Effector memory CD4-positive, alpha-beta T cell (primary cell): Measurements from ENCODE around the gene FAM72B.
"Not testable (repeated sequence)": the region's sequence is repeated elsewhere in the genome, so short reads cannot be mapped to it uniquely, and the experiment has no call there.

ENCODE experiments used
- DNase-seq, 3 donors: peaks; one replicate each; pipeline ENCODE4 v3.0.0-alpha.2; 2020
- H3K27ac ChIP-seq: 2 replicates; pipeline ENCODE4 v1.7.0; 2013; ENCODE audit warnings: mild to moderate bottlenecking, low read length, moderate library complexity; ENCODE audit not compliant: insufficient read depth, poor library complexity, severe bottlenecking
- H3K27me3 ChIP-seq: replicated peaks from 2 replicates; pipeline ENCODE4 v1.7.0; 2013; ENCODE audit warnings: mild to moderate bottlenecking, low read length; ENCODE audit not compliant: insufficient read depth, control insufficient read depth, poor library complexity, severe bottlenecking
- H3K36me3 ChIP-seq: 2 replicates; pipeline ENCODE4 v1.7.0; 2013; ENCODE audit warnings: mild to moderate bottlenecking, low read length, moderate library complexity; ENCODE audit not compliant: control insufficient read depth, insufficient read depth
- H3K4me1 ChIP-seq: 2 replicates; pipeline ENCODE4 v1.7.0; 2013; ENCODE audit warnings: low read length, mild to moderate bottlenecking; ENCODE audit not compliant: control insufficient read depth, insufficient read depth, poor library complexity, severe bottlenecking
- H3K4me3 ChIP-seq: 2 replicates; pipeline ENCODE4 v1.7.0; 2013; ENCODE audit warnings: low read length, low read depth, mild to moderate bottlenecking; ENCODE audit not compliant: insufficient read depth, poor library complexity, severe bottlenecking
- H3K9me3 ChIP-seq: 2 replicates; pipeline ENCODE4 v1.7.0; 2013; ENCODE audit warnings: mild to moderate bottlenecking, low read length, moderate library complexity; ENCODE audit not compliant: control insufficient read depth

Gene FAM72B

GRCh38 chr1:121154811-121155210 lies 29.3 kb downstream of the FAM72B start:
- not testable (repeated sequence) for H3K4me3 ChIP-seq, H3K36me3 ChIP-seq, H3K27me3 ChIP-seq, H3K4me1 ChIP-seq, H3K27ac ChIP-seq, DNase-seq, H3K9me3 ChIP-seq

- not testable (repeated sequence) for H3K9me3 ChIP-seq, H3K4me3 ChIP-seq, H3K27ac ChIP-seq, DNase-seq, H3K27me3 ChIP-seq, H3K4me1 ChIP-seq, H3K36me3 ChIP-seq
Measured at GRCh38 chr1:121152788-121153187, 31.4 kb downstream of the FAM72B start.

GRCh38 chr1:121151294-121151693 lies 32.8 kb downstream of the FAM72B start:
- not testable (repeated sequence) for H3K36me3 ChIP-seq, DNase-seq, H3K4me3 ChIP-seq, H3K4me1 ChIP-seq, H3K27me3 ChIP-seq, H3K9me3 ChIP-seq, H3K27ac ChIP-seq

GRCh38 chr1:121148489-121149190 lies 35.5 kb downstream of the FAM72B start:
- not testable (repeated sequence) for H3K27me3 ChIP-seq, H3K27ac ChIP-seq, H3K36me3 ChIP-seq, H3K9me3 ChIP-seq, DNase-seq, H3K4me1 ChIP-seq, H3K4me3 ChIP-seq

- DNase-seq, H3K4me3 ChIP-seq, H3K27ac ChIP-seq, H3K4me1 ChIP-seq, H3K9me3 ChIP-seq, H3K27me3 ChIP-seq, H3K36me3 ChIP-seq: not testable (repeated sequence)
Measured at GRCh38 chr1:121140393-121140792, 43.7 kb downstream of the FAM72B start.

- DNase-seq, H3K4me1 ChIP-seq, H3K4me3 ChIP-seq: not testable (repeated sequence)
Measured at GRCh38 chr1:121131494-121131893, 52.6 kb downstream of the FAM72B start.

GRCh38 chr1:121118480-121118824 lies 65.7 kb downstream of the FAM72B start:
- H3K9me3 ChIP-seq, H3K4me1 ChIP-seq, H3K27me3 ChIP-seq, DNase-seq, H3K27ac ChIP-seq, H3K4me3 ChIP-seq, H3K36me3 ChIP-seq: not testable (repeated sequence)

More at GRCh38 chr1:121131494-121131893, 52.6 kb downstream of the FAM72B start:
- not testable (repeated sequence) for H3K9me3 ChIP-seq, H3K27ac ChIP-seq, H3K27me3 ChIP-seq, H3K36me3 ChIP-seq
